Measurements from ENCODE around the gene ZNF423.

Gene ZNF423

DNA sequence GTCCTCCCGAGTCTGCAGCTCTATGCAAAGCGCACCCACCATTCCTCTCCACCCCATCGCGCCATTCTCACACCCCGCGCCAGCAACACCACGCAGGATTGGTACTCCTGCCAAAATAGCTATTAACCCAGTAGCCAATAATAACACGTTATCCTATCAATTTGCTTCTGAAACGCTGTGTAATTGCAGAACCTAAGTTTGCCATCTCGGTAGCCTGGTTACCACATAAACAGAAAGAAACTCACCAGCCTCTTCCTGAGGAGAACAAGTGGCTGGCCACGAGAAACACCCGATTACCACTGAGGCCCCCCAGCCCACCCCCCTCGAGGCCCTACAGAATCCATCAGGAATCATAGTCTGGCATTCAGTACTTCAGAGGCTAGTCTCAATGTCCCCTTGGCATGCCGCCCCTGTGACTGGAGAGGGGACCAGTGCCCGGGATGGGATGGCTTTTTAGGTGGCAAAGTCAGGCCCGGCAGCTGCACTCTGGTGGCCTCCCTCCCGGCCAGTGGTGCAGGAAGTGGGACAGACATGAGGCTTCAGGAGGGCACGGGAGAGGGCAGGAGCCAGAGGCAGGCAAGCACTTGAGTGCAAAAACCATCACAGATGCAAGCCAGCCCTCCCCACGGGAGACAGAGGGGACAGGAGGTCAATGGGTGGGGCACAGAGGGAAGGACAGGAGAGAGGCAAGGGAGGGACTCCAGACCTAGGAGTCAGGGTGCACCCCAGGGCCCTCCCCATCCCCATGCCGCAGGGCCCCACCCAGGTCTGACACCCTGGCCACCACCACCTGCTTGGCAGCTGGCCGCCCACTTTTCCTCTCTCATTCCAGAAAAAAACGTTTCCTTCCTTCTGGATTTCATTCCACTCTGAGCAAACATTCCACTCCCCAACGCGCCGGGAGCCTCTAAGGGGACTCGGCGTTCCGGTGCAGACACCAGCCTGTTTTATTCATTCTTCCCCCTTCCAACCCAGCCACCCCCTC lies 192.5 kb downstream of the ZNF423 start:
- H3K4me3 ChIP-seq (ENCODE audit: low read depth in 1 of 2, low read length in 2 of 2), result peak overlapping the region in 1 of 2 donors; percentile 10
- no peak overlapping the region for H3K9ac ChIP-seq (ENCODE audit: low read depth in 1 of 2, low read length in 2 of 2)
- no peak overlapping the region for H3K27ac ChIP-seq (ENCODE audit: low read depth, low read length)
- peaks cover 0 to 7% of the 10 kb centered on the region in 2 donors for H3K4me1 ChIP-seq (ENCODE audit: control insufficient read depth in 1 of 2, insufficient read depth in 2 of 2, low read length in 2 of 2)
- no peaks in the 10 kb centered on the region for H3K27me3 ChIP-seq (ENCODE audit: control insufficient read depth in 1 of 2, insufficient read depth in 2 of 2, low read length in 2 of 2)
- no peaks in the 10 kb centered on the region for H3K9me3 ChIP-seq (ENCODE audit: control insufficient read depth in 1 of 2, low read length in 2 of 2)
- no peaks in the 10 kb centered on the region for H3K36me3 ChIP-seq (ENCODE audit: control insufficient read depth in 1 of 2, insufficient read depth in 2 of 2, low read length in 2 of 2)

GRCh38 chr16:49662569-49662968 lies 193.3 kb downstream of the ZNF423 start:
- H3K27me3 ChIP-seq (ENCODE audit: control insufficient read depth in 1 of 2, insufficient read depth in 2 of 2, low read length in 2 of 2), result no peaks in the 10 kb centered on the region
- no peak overlapping the region for H3K9ac ChIP-seq (ENCODE audit: low read depth in 1 of 2, low read length in 2 of 2)
- no peak overlapping the region for H3K27ac ChIP-seq (ENCODE audit: low read depth, low read length)

GRCh38 chr16:49661465-49662187 lies 194.3 kb downstream of the ZNF423 start:
- no peaks in the 10 kb centered on the region for H3K27me3 ChIP-seq (ENCODE audit: control insufficient read depth in 1 of 2, insufficient read depth in 2 of 2, low read length in 2 of 2)
- H3K27ac ChIP-seq (ENCODE audit: low read depth, low read length), result no peak overlapping the region
- H3K36me3 ChIP-seq (ENCODE audit: control insufficient read depth in 1 of 2, insufficient read depth in 2 of 2, low read length in 2 of 2), result no peaks in the 10 kb centered on the region
- no peaks in the 10 kb centered on the region for H3K9me3 ChIP-seq (ENCODE audit: control insufficient read depth in 1 of 2, low read length in 2 of 2)
- H3K4me1 ChIP-seq (ENCODE audit: control insufficient read depth in 1 of 2, insufficient read depth in 2 of 2, low read length in 2 of 2), result peaks cover 0 to 7% of the 10 kb centered on the region in 2 donors
- H3K4me3 ChIP-seq (ENCODE audit: low read depth in 1 of 2, low read length in 2 of 2), result no peak overlapping the region
- H3K9ac ChIP-seq (ENCODE audit: low read depth in 1 of 2, low read length in 2 of 2), result no peak overlapping the region

More at GRCh38 chr16:49662569-49662968, 193.3 kb downstream of the ZNF423 start:
- Histone ChIP-seq H3K36me3 (ENCODE audit: control insufficient read depth in 1 of 2, insufficient read depth in 2 of 2, low read length in 2 of 2) (no peaks in the 10 kb centered on the region), H3K4me1 (ENCODE audit: control insufficient read depth in 1 of 2, insufficient read depth in 2 of 2, low read length in 2 of 2) (peaks cover 0 to 7% of the 10 kb centered on the region in 2 donors), H3K4me3 (ENCODE audit: low read depth in 1 of 2, low read length in 2 of 2) (no peak overlapping the region), H3K9me3 (ENCODE audit: control insufficient read depth in 1 of 2, low read length in 2 of 2) (no peaks in the 10 kb centered on the region)

DNA sequence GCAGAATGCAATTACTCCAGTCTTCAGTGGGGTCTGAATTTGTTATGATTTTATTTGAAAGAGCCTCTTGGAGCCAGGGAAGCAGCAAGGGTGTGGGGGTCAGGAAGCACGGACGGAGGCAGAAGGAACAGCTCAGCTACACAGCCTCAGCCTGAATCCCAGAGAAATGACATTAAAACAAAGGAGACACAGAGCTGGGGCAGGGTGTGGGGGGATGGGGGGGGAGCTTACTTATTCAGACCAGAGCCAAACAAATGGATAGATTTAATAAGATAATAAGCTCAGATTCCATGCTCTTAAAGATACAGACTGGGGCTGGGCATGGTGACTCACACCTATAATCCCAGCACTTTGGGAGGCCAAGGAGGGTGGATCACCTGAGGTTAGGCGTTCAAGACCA lies 195.3 kb downstream of the ZNF423 start:
- Histone ChIP-seq H3K36me3 (ENCODE audit: control insufficient read depth in 1 of 2, insufficient read depth in 2 of 2, low read length in 2 of 2) (no peaks in the 10 kb centered on the region), H3K9ac (ENCODE audit: low read depth in 1 of 2, low read length in 2 of 2) (no peak overlapping the region), H3K9me3 (ENCODE audit: control insufficient read depth in 1 of 2, low read length in 2 of 2) (no peaks in the 10 kb centered on the region), H3K27me3 (ENCODE audit: control insufficient read depth in 1 of 2, insufficient read depth in 2 of 2, low read length in 2 of 2) (no peaks in the 10 kb centered on the region), H3K4me3 (ENCODE audit: low read depth in 1 of 2, low read length in 2 of 2) (no peak overlapping the region), H3K4me1 (ENCODE audit: control insufficient read depth in 1 of 2, insufficient read depth in 2 of 2, low read length in 2 of 2) (peaks cover 0 to 7% of the 10 kb centered on the region in 2 donors), H3K27ac (ENCODE audit: low read depth, low read length) (no peak overlapping the region)

GRCh38 chr16:49659356-49659755 lies 196.6 kb downstream of the ZNF423 start:
- Histone ChIP-seq H3K27ac (ENCODE audit: low read depth, low read length) (no peak overlapping the region), H3K4me3 (ENCODE audit: low read depth in 1 of 2, low read length in 2 of 2) (no peak overlapping the region)

DNA sequence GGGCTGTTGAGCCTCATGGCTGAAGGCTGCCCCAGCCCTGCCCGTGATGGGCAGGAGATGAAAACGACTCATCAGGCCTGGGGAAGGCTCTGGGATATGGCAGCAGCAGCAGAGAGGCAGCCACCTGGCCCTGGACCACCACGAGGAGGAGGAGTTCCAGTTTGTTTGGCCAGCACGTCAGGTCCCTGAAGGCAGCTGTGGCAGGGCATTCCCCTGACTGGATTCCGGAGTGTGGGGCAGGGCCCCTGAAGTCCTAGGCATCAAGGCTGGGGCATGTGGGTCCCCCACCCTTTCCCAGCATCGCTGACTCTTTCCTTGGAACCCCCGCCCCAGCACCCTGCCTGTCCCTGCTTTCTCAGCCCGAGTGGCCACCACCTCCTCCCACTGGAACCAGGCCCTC lies 197.4 kb downstream of the ZNF423 start:
- Histone ChIP-seq H3K4me1 (ENCODE audit: control insufficient read depth in 1 of 2, insufficient read depth in 2 of 2, low read length in 2 of 2) (peaks cover 0 to 3% of the 10 kb centered on the region in 2 donors), H3K36me3 (ENCODE audit: control insufficient read depth in 1 of 2, insufficient read depth in 2 of 2, low read length in 2 of 2) (no peaks in the 10 kb centered on the region), H3K27ac (ENCODE audit: low read depth, low read length) (no peak overlapping the region), H3K9me3 (ENCODE audit: control insufficient read depth in 1 of 2, low read length in 2 of 2) (no peaks in the 10 kb centered on the region), H3K4me3 (ENCODE audit: low read depth in 1 of 2, low read length in 2 of 2) (no peak overlapping the region), H3K27me3 (ENCODE audit: control insufficient read depth in 1 of 2, insufficient read depth in 2 of 2, low read length in 2 of 2) (no peaks in the 10 kb centered on the region), H3K9ac (ENCODE audit: low read depth in 1 of 2, low read length in 2 of 2) (no peak overlapping the region)

More at GRCh38 chr16:49659356-49659755, 196.6 kb downstream of the ZNF423 start:
- H3K9me3 ChIP-seq (ENCODE audit: control insufficient read depth in 1 of 2, low read length in 2 of 2), result no peaks in the 10 kb centered on the region
- H3K4me1 ChIP-seq (ENCODE audit: control insufficient read depth in 1 of 2, insufficient read depth in 2 of 2, low read length in 2 of 2), result peaks cover 0 to 7% of the 10 kb centered on the region in 2 donors
- H3K9ac ChIP-seq (ENCODE audit: low read depth in 1 of 2, low read length in 2 of 2), result no peak overlapping the region
- no peaks in the 10 kb centered on the region for H3K36me3 ChIP-seq (ENCODE audit: control insufficient read depth in 1 of 2, insufficient read depth in 2 of 2, low read length in 2 of 2)
- H3K27me3 ChIP-seq (ENCODE audit: control insufficient read depth in 1 of 2, insufficient read depth in 2 of 2, low read length in 2 of 2), result no peaks in the 10 kb centered on the region

- no peak overlapping the region for H3K9ac ChIP-seq (ENCODE audit: low read depth in 1 of 2, low read length in 2 of 2)
- no peaks in the 10 kb centered on the region for H3K9me3 ChIP-seq (ENCODE audit: control insufficient read depth in 1 of 2, low read length in 2 of 2)
- H3K4me1 ChIP-seq (ENCODE audit: control insufficient read depth in 1 of 2, insufficient read depth in 2 of 2, low read length in 2 of 2), result no peaks in the 10 kb centered on the region
- H3K27ac ChIP-seq (ENCODE audit: low read depth, low read length), result no peak overlapping the region
- H3K27me3 ChIP-seq (ENCODE audit: control insufficient read depth in 1 of 2, insufficient read depth in 2 of 2, low read length in 2 of 2), result no peaks in the 10 kb centered on the region
- no peak overlapping the region for H3K4me3 ChIP-seq (ENCODE audit: low read depth in 1 of 2, low read length in 2 of 2)
- H3K36me3 ChIP-seq (ENCODE audit: control insufficient read depth in 1 of 2, insufficient read depth in 2 of 2, low read length in 2 of 2), result no peaks in the 10 kb centered on the region
Measured at GRCh38 chr16:49657736-49658465, 198.0 kb downstream of the ZNF423 start.

DNA sequence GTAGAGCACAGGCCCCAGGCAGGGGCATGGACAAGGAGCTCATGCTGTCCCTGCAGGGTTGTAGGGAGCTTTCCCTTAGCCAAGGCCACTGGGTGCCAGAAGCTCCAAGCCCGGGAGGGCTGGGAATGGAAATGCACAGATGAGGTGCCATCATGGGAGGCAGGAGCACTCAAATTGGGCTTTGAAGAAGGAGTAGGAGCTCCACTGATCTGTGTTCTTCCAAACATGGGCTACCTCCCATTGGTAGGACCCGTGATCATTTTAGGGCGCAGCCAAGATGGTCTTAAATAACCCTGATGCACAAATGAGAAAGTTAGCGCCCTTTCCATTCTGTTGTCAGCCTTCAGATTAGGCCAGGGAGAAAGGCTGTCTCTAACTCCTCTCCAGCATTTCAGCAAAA lies 201.5 kb downstream of the ZNF423 start:
- Histone ChIP-seq H3K4me1 (ENCODE audit: control insufficient read depth in 1 of 2, insufficient read depth in 2 of 2, low read length in 2 of 2) (no peaks in the 10 kb centered on the region), H3K9me3 (ENCODE audit: control insufficient read depth in 1 of 2, low read length in 2 of 2) (no peaks in the 10 kb centered on the region), H3K9ac (ENCODE audit: low read depth in 1 of 2, low read length in 2 of 2) (no peak overlapping the region), H3K36me3 (ENCODE audit: control insufficient read depth in 1 of 2, insufficient read depth in 2 of 2, low read length in 2 of 2) (no peaks in the 10 kb centered on the region), H3K27me3 (ENCODE audit: control insufficient read depth in 1 of 2, insufficient read depth in 2 of 2, low read length in 2 of 2) (no peaks in the 10 kb centered on the region), H3K27ac (ENCODE audit: low read depth, low read length) (no peak overlapping the region), H3K4me3 (ENCODE audit: low read depth in 1 of 2, low read length in 2 of 2) (no peak overlapping the region)

DNA sequence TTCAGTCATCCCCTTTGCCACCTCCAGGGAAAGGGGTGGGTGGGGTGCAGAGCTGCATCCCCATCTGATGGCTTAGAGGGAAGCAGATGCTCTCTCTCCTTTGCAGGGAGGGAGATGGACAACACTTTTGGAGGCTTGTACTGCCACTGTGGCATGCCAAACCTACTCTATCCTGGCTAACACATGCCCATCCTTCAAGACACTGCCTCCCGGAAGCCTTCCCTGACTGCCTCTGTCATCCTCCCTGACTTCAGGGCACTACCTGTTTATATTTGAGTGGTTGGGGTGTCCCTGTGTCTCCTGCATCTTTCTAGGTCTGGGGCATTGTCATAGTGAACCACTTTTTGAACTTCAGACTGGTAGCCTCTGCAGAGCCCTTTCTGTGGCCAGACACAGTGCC lies 202.3 kb downstream of the ZNF423 start:
- no peaks in the 10 kb centered on the region for H3K27me3 ChIP-seq (ENCODE audit: control insufficient read depth in 1 of 2, insufficient read depth in 2 of 2, low read length in 2 of 2)
- H3K4me3 ChIP-seq (ENCODE audit: low read depth in 1 of 2, low read length in 2 of 2), result no peak overlapping the region
- no peaks in the 10 kb centered on the region for H3K36me3 ChIP-seq (ENCODE audit: control insufficient read depth in 1 of 2, insufficient read depth in 2 of 2, low read length in 2 of 2)
- no peak overlapping the region for H3K27ac ChIP-seq (ENCODE audit: low read depth, low read length)
- peaks cover 0 to 4% of the 10 kb centered on the region in 2 donors for H3K9me3 ChIP-seq (ENCODE audit: control insufficient read depth in 1 of 2, low read length in 2 of 2)
- no peak overlapping the region for H3K9ac ChIP-seq (ENCODE audit: low read depth in 1 of 2, low read length in 2 of 2)
- no peaks in the 10 kb centered on the region for H3K4me1 ChIP-seq (ENCODE audit: control insufficient read depth in 1 of 2, insufficient read depth in 2 of 2, low read length in 2 of 2)
